ENCODE data around the gene EXTL2. TPM values are rescaled to one million over a fixed set of nuclear protein-coding genes. Genes with fewer than 3 reads are reported as not detected.

EXTL2 gene
- total and polyA plus RNA-seq, 2 donors (not counting 3 experiments of a cell fraction or from before 2014, with no cell fraction given): 19.4 to 30.7 TPM

- Histone ChIP-seq H3K9ac (replicated peaks; ENCODE audit: extremely low read depth, insufficient read depth, low read length) (no peak overlapping the region), H3K4me1 (ENCODE audit: control insufficient read depth, extremely low read depth, insufficient read depth, low read length) (no peaks in the 10 kb centered on the region), H3K27me3 (ENCODE audit: control insufficient read depth in 2 of 2, insufficient read depth in 2 of 2, low read length in 2 of 2) (no peaks in the 10 kb centered on the region), H3K4me3 (replicated peaks in 1 of 3; ENCODE audit: insufficient read depth in 1 of 3, low read depth in 1 of 3, low read length in 3 of 3) (no peak overlapping the region), H3K36me3 (ENCODE audit: control insufficient read depth in 2 of 2, extremely low read depth in 1 of 2, insufficient read depth in 2 of 2, low read length in 2 of 2) (no peaks in the 10 kb centered on the region), H3K4me2 (ENCODE audit: insufficient read depth, low read length) (no peak overlapping the region), H3K79me2 (ENCODE audit: control insufficient read depth, insufficient read depth, low read length) (no peaks in the 10 kb centered on the region), H3K9me1 (replicated peaks; ENCODE audit: control insufficient read depth, extremely low read depth, insufficient read depth, low read length) (no peaks in the 10 kb centered on the region), H4K20me1 (replicated peaks; ENCODE audit: control insufficient read depth, extremely low read depth, insufficient read depth, low read length) (no peaks in the 10 kb centered on the region), H2AFZ (ENCODE audit: low read depth, low read length) (no peak overlapping the region), H3K27ac (ENCODE audit: insufficient read depth, low read depth, low read length) (no peak overlapping the region), H3K9me3 (replicated peaks; ENCODE audit: control insufficient read depth, insufficient read depth, low read length) (no peaks in the 10 kb centered on the region)
- BruUV-seq (replicated peaks): no TSS peak
- no peak for FAIRE-seq
- intact Hi-C loops (cut with micrococcal nuclease) (no loop called here), dilution Hi-C loops (cut with MboI; ENCODE audit: extremely low pct_ligation_motif_present, low sequenced_read_pairs) (loop anchor here (10.0 kb wide), 1 partner anchor 411 kb away; no protein-coding TSS in a partner anchor)
- DNase-seq (ENCODE audit: low read depth, low spot score): no peak
- CTCF ChIA-PET: interaction anchor here (1.3 kb wide), 1 partner anchor 412 kb away, joined by 5 read pairs; no protein-coding TSS in a partner anchor
- TF ChIP-seq JUN (IDR thresholded peaks at IDR 0.05; ENCODE audit: borderline replicate concordance, insufficient read depth, insufficient read length, low read depth) (no peak), POLR2AphosphoS5 (IDR thresholded peaks at IDR 0.05; ENCODE audit: insufficient read depth, low read depth, low read length) (no peak), POLR2A (IDR thresholded peaks at IDR 0.05; ENCODE audit: low read depth, low read length) (no peak), GATA2 (IDR thresholded peaks at IDR 0.05; ENCODE audit: insufficient read depth, insufficient read length, low read depth, low read length) (no peak), CTCF (IDR thresholded peaks at IDR 0.05; ENCODE audit: extremely low read depth in 1 of 2, insufficient read depth in 1 of 2, low read depth in 1 of 2, low read length in 2 of 2) (no peak), MYC (IDR thresholded peaks at IDR 0.05; ENCODE audit: low read depth, low read length) (no peak), FOS (IDR thresholded peaks at IDR 0.05; ENCODE audit: borderline replicate concordance, insufficient read depth, low read length) (no peak), EZH2 (IDR thresholded peaks at IDR 0.05; ENCODE audit: borderline replicate concordance, low read depth, low read length, severe bottlenecking) (no peak), MAX (IDR thresholded peaks at IDR 0.05; ENCODE audit: insufficient read depth, insufficient read length) (no peak)
- POLR2A ChIA-PET: no interaction called here
Observed at GRCh38 chr1:100876291-100876690, 18.4 kb downstream of the EXTL2 start.

Measured in endothelial cell of umbilical vein (primary cell).